H9 (cell line): ENCODE results near the gene PAH. TPM values are rescaled to one million over a fixed set of nuclear protein-coding genes. Genes with fewer than 3 reads are reported as not detected.

Source experiments
- DNase-seq: peaks from one replicate; pipeline ENCODE4 v3.0.0-alpha.2; 2017
- H2AFZ ChIP-seq: one replicate; pipeline ENCODE4 v1.6.1; 2013; ENCODE audit warnings: mild to moderate bottlenecking, low read length, control low read depth, moderate library complexity
- H2AK5ac ChIP-seq: 2 replicates; pipeline ENCODE4 v1.6.1; 2013; ENCODE audit warnings: low read length, control low read depth, mixed read lengths; ENCODE audit not compliant: insufficient read length
- H2BK120ac ChIP-seq: one replicate; pipeline ENCODE4 v1.6.1; 2013; ENCODE audit warnings: low read depth, mild to moderate bottlenecking, low read length, control low read depth, inconsistent platforms; ENCODE audit not compliant: poor library complexity, severe bottlenecking
- H2BK12ac ChIP-seq: 2 replicates; pipeline ENCODE4 v1.6.1; 2013; ENCODE audit warnings: low read length, control low read depth, mixed read lengths, low read depth; ENCODE audit not compliant: insufficient read length
- H2BK15ac ChIP-seq: 2 replicates; pipeline ENCODE4 v1.6.1; 2013; ENCODE audit warnings: low read depth, low read length, control low read depth
- H2BK20ac ChIP-seq: one replicate; pipeline ENCODE4 v1.6.1; 2013; ENCODE audit warnings: low read depth, mild to moderate bottlenecking, low read length, control low read depth, inconsistent platforms; ENCODE audit not compliant: poor library complexity, severe bottlenecking
- H2BK5ac ChIP-seq: 2 replicates; pipeline ENCODE4 v1.6.1; 2013; ENCODE audit warnings: low read length, control low read depth, mixed read lengths; ENCODE audit not compliant: insufficient read length
- H3K14ac ChIP-seq: 2 replicates; pipeline ENCODE4 v1.6.1; 2013; ENCODE audit warnings: low read length, control low read depth; ENCODE audit not compliant: insufficient read depth
- H3K18ac ChIP-seq: 2 replicates; pipeline ENCODE4 v1.6.1; 2013; ENCODE audit warnings: low read depth, mild to moderate bottlenecking, mixed read lengths, low read length, control low read depth; ENCODE audit not compliant: insufficient read length
- H3K23ac ChIP-seq: 2 replicates; pipeline ENCODE4 v1.6.1; 2013; ENCODE audit warnings: low read length, control low read depth, mixed read lengths, low read depth; ENCODE audit not compliant: insufficient read length
- H3K23me2 ChIP-seq: 2 replicates; pipeline ENCODE4 v1.6.1; 2013; ENCODE audit warnings: low read depth, mild to moderate bottlenecking, mixed read lengths, low read length, control low read depth; ENCODE audit not compliant: insufficient read length, poor library complexity, severe bottlenecking
- H3K27ac ChIP-seq: 2 replicates; pipeline ENCODE4 v1.5.1; 2013; ENCODE audit warnings: low read length, control low read depth, mixed read lengths, low read depth; ENCODE audit not compliant: insufficient read length
- H3K27me3 ChIP-seq: 2 replicates; pipeline ENCODE4 v1.6.1; 2013; ENCODE audit warnings: low read length, control low read depth, inconsistent platforms; ENCODE audit not compliant: insufficient read depth
- H3K4ac ChIP-seq: 2 replicates; pipeline ENCODE4 v1.6.1; 2013; ENCODE audit warnings: low read depth, mild to moderate bottlenecking, control low read depth, inconsistent platforms, low read length, moderate library complexity
- H3K4me1 ChIP-seq: 2 replicates; pipeline ENCODE4 v1.6.1; 2013; ENCODE audit warnings: low read length, control low read depth, inconsistent platforms; ENCODE audit not compliant: insufficient read depth
- H3K4me2 ChIP-seq: 2 replicates; pipeline ENCODE4 v1.6.1; 2013; ENCODE audit warnings: low read length, control low read depth, mixed read lengths; ENCODE audit not compliant: insufficient read length, insufficient read depth
- H3K56ac ChIP-seq: 2 replicates; pipeline ENCODE4 v1.6.1; 2013; ENCODE audit warnings: low read depth, mild to moderate bottlenecking, mixed read lengths, low read length, control low read depth; ENCODE audit not compliant: insufficient read length
- H3K79me1 ChIP-seq: 2 replicates; pipeline ENCODE4 v1.6.1; 2013; ENCODE audit warnings: low read depth, mild to moderate bottlenecking, moderate library complexity, low read length, control low read depth, inconsistent platforms; ENCODE audit not compliant: insufficient read depth, poor library complexity, severe bottlenecking
- H3K79me2 ChIP-seq: 2 replicates; pipeline ENCODE4 v1.6.1; 2013; ENCODE audit warnings: low read length, control low read depth, inconsistent platforms; ENCODE audit not compliant: insufficient read depth
- H3K9ac ChIP-seq: 2 replicates; pipeline ENCODE4 v1.6.1; 2013; ENCODE audit warnings: low read length, control low read depth, mixed read lengths; ENCODE audit not compliant: insufficient read length; ENCODE audit errors: extremely low read depth
- H3K9me3 ChIP-seq: one replicate; pipeline ENCODE4 v1.6.1; 2013; ENCODE audit warnings: low read depth, low read length, inconsistent platforms; ENCODE audit not compliant: control insufficient read depth
- H3T11ph ChIP-seq: one replicate; pipeline ENCODE4 v1.6.1; 2013; ENCODE audit warnings: mild to moderate bottlenecking, low read length, control low read depth, inconsistent platforms
- H4K20me1 ChIP-seq: one replicate; pipeline ENCODE4 v1.6.1; 2013; ENCODE audit not compliant: control insufficient read depth, insufficient read length, insufficient read depth
- H4K5ac ChIP-seq: 2 replicates; pipeline ENCODE4 v1.6.1; 2013; ENCODE audit warnings: low read depth, mild to moderate bottlenecking, mixed read lengths, low read length, control low read depth; ENCODE audit not compliant: insufficient read length
- H4K8ac ChIP-seq: replicated peaks from 2 replicates; pipeline ENCODE4 v1.6.1; 2013; ENCODE audit warnings: low read length, control low read depth, mixed read lengths, low read depth; ENCODE audit not compliant: insufficient read length
- H4K91ac ChIP-seq: 2 replicates; pipeline ENCODE4 v1.6.1; 2013; ENCODE audit warnings: low read depth, mild to moderate bottlenecking, moderate library complexity, mixed read lengths, low read length, control low read depth; ENCODE audit not compliant: insufficient read length
- H3K27ac Mint-ChIP-seq, 3 experiments: 2 replicates in 2 of 3; 3 replicates in 1 of 3; pipeline ENCODE4 v1.8.0; 2020 to 2021; ENCODE audit warnings: mixed read lengths in 3 of 3, mild to moderate bottlenecking in 1 of 3, moderate library complexity in 1 of 3
- H3K27me3 Mint-ChIP-seq: 2 replicates; pipeline ENCODE4 v1.8.0; 2021; ENCODE audit warnings: low read depth, mild to moderate bottlenecking, moderate library complexity, mixed read lengths
- H3K36me3 Mint-ChIP-seq, 3 experiments: 2 replicates in 2 of 3; 3 replicates in 1 of 3; pipeline ENCODE4 v1.8.0; 2020 to 2021; ENCODE audit warnings: low read depth in 3 of 3, mixed read lengths in 3 of 3; ENCODE audit not compliant: insufficient read depth in 1 of 3
- H3K4me1 Mint-ChIP-seq, 2 experiments: 2 replicates each; pipeline ENCODE4 v1.8.0; 2020; ENCODE audit warnings: mixed read lengths in 2 of 2
- H3K4me3 Mint-ChIP-seq, 2 experiments: 2 replicates in 1 of 2; 3 replicates in 1 of 2; pipeline ENCODE4 v1.8.0; 2020 to 2021; ENCODE audit warnings: mild to moderate bottlenecking in 2 of 2, mixed read lengths in 2 of 2, moderate library complexity in 1 of 2
- H3K9me3 Mint-ChIP-seq, 2 experiments: 2 replicates in 1 of 2; 3 replicates in 1 of 2; pipeline ENCODE4 v1.8.0; 2020; ENCODE audit warnings: mild to moderate bottlenecking in 2 of 2, mixed read lengths in 2 of 2, moderate library complexity in 1 of 2
- CTCF ChIP-seq: fragments of 200-600 bp; sonication (generic); conservative IDR thresholded peaks from 3 replicates; pipeline ENCODE4 v1.8.0; 2021; ENCODE audit warnings: antibody characterized with exemption, mild to moderate bottlenecking
- WGBS: extraction: QIAGEN DNeasy Blood & Tissue Kit; methylation state at CpG from one replicate; pipeline ENCODE4 v1.1.7; 2013; ENCODE audit warnings: missing lambda C conversion rate, low lambda C conversion rate, mixed read lengths; ENCODE audit not compliant: insufficient read length; ENCODE audit errors: extremely low coverage; 5-methylcytosine and 5-hydroxymethylcytosine counted together
- total RNA-seq: library from RNA; stranded (reverse); gene quantifications from 2 replicates; pipeline ENCODE4 v1.2.1, GENCODE V29; 2021

The PAH gene
- total RNA-seq, 1 experiment from 2014 or later: 6.1 TPM

DNA sequence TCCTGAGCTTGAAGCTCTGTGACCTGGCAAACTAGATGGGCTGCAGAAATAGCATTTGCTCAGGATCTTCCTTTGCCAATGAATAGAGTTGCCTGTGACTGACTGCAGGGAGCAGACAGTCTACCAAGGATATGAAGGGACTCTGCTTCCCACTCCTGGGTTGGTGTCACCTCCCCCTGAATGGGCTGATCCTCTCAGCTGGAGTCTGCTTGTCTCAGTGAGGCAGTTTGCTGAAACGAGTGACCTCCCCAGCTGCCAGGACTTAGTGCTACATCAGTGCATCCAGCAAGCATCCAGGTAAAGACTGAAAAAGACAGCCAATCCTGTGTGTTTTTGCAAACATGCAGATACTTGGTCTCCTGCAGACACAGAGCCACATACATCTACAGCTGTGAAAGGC lies 28.5 kb downstream of the PAH start:
- H3K14ac ChIP-seq: no peak overlapping the region
- H3T11ph ChIP-seq: no peak overlapping the region
- Mint-ChIP-seq H3K36me3 (no peaks in the 10 kb centered on the region), H3K4me1 (peaks cover 18 to 32% of the 10 kb centered on the region in 2 experiments), H3K27ac (no peak overlapping the region), H3K4me3 (no peak overlapping the region), H3K9me3 (no peaks in the 10 kb centered on the region), H3K27me3 (no peaks in the 10 kb centered on the region; the same call in 1 of the 2 replicates)
- no peak overlapping the region for H2BK5ac ChIP-seq
- no peak overlapping the region for H3K4me2 ChIP-seq
- no peak overlapping the region for H2AK5ac ChIP-seq
- no peaks in the 10 kb centered on the region for H3K79me1 ChIP-seq
- no peaks in the 10 kb centered on the region for H3K9me3 ChIP-seq
- no peak for TF ChIP-seq CTCF
- no peak overlapping the region for H3K18ac ChIP-seq
- H3K56ac ChIP-seq: no peak overlapping the region
- H2BK15ac ChIP-seq: no peak overlapping the region
- no peak overlapping the region for H2BK120ac ChIP-seq
- no peak overlapping the region for H4K91ac ChIP-seq
- no peak overlapping the region for H2BK12ac ChIP-seq
- H4K8ac ChIP-seq: no peak overlapping the region
- H3K4me1 ChIP-seq: no peaks in the 10 kb centered on the region
- H3K27me3 ChIP-seq: no peaks in the 10 kb centered on the region
- no peak overlapping the region for H3K27ac ChIP-seq
- no peak overlapping the region for H2BK20ac ChIP-seq
- no CpG with 5 or more reads among the region's 1 CpG for WGBS
- DNase-seq: no peak
- H3K79me2 ChIP-seq: no peaks in the 10 kb centered on the region
- no peak overlapping the region for H4K5ac ChIP-seq
- no peak overlapping the region for H3K4ac ChIP-seq
- no peaks in the 10 kb centered on the region for H3K23me2 ChIP-seq
- no peak overlapping the region for H2AFZ ChIP-seq
- no peak overlapping the region for H3K9ac ChIP-seq
- H4K20me1 ChIP-seq: no peaks in the 10 kb centered on the region
- no peak overlapping the region for H3K23ac ChIP-seq
